CD4-positive, alpha-beta T cell (primary cell): ENCODE results near the gene FOXRED1. TPM values are rescaled to one million over a fixed set of nuclear protein-coding genes. Genes with fewer than 3 reads are reported as not detected.

Experiments used
- ATAC-seq: fragments of 200-7000 bp; cut with Tn5 transposase; one replicate; pipeline ENCODE4 v1.10.0; 2022; ENCODE audit warnings: mild to moderate bottlenecking; ENCODE audit not compliant: poor library complexity
- CTCF ChIA-PET: fragments of 350-600 bp; sonication (Branson Sonifier 250); formaldehyde crosslinking; loops from one replicate; lab custom pipeline; 2021; ENCODE audit warnings: antibody characterized with exemption, inconsistent platforms; lab: Charles Lee
- POLR2A ChIA-PET: fragments of 350-600 bp; sonication (Branson Sonifier 250); formaldehyde crosslinking; loops from one replicate; lab custom pipeline; 2021; ENCODE audit warnings: antibody characterized with exemption, inconsistent platforms; lab: Charles Lee
- DNase-seq, 14 experiments: peaks; one replicate each; pipeline ENCODE4 v3.0.0-alpha.2; 2013 to 2020; ENCODE audit warnings: mixed read lengths in 2 of 14
- H3K27ac ChIP-seq, 2 donors: one replicate each; pipeline versions ENCODE4 v1.5.1 to v1.7.0; 2013; ENCODE audit warnings: low read length in 2 of 2, low read depth in 1 of 2, mild to moderate bottlenecking in 1 of 2
- H3K27me3 ChIP-seq, 2 experiments: 1 replicate in 1 of 2; 2 replicates in 1 of 2; pipeline versions ENCODE4 v1.6.1 to v1.7.0; 2013; ENCODE audit warnings: low read length in 2 of 2, control low read depth in 1 of 2, mild to moderate bottlenecking in 1 of 2, moderate library complexity in 1 of 2; ENCODE audit not compliant: insufficient read depth in 2 of 2, control insufficient read depth in 1 of 2
- H3K36me3 ChIP-seq: one replicate; pipeline ENCODE4 v1.6.1; 2013; ENCODE audit warnings: low read length, control low read depth; ENCODE audit not compliant: insufficient read depth
- H3K4me1 ChIP-seq: one replicate; pipeline ENCODE4 v1.6.1; 2013; ENCODE audit warnings: low read length, control low read depth; ENCODE audit not compliant: insufficient read depth
- H3K4me3 ChIP-seq: one replicate; pipeline ENCODE4 v1.5.1; 2013; ENCODE audit warnings: mild to moderate bottlenecking, low read length, moderate library complexity
- H3K9me3 ChIP-seq, 2 experiments: 1 replicate in 1 of 2; 2 replicates in 1 of 2; pipeline versions ENCODE4 v1.6.1 to v1.7.0; 2013; ENCODE audit warnings: low read length in 2 of 2, mild to moderate bottlenecking in 2 of 2, control low read depth in 1 of 2, moderate library complexity in 1 of 2; ENCODE audit not compliant: control insufficient read depth in 1 of 2, insufficient read depth in 1 of 2
- H3K27ac Mint-ChIP-seq: one replicate; pipeline ENCODE4 v1.8.0; 2020; ENCODE audit warnings: mixed read lengths
- H3K27me3 Mint-ChIP-seq: one replicate; pipeline ENCODE4 v1.8.0; 2021; ENCODE audit warnings: mixed read lengths
- H3K36me3 Mint-ChIP-seq: one replicate; pipeline ENCODE4 v1.8.0; 2021; ENCODE audit warnings: low read depth, mixed read lengths
- H3K4me1 Mint-ChIP-seq: one replicate; pipeline ENCODE4 v1.8.0; 2021; ENCODE audit warnings: low read depth, mixed read lengths
- H3K4me3 Mint-ChIP-seq: one replicate; pipeline ENCODE4 v1.8.0; 2020; ENCODE audit warnings: mild to moderate bottlenecking, mixed read lengths
- H3K9me3 Mint-ChIP-seq: one replicate; pipeline ENCODE4 v1.8.0; 2020; ENCODE audit warnings: mixed read lengths
- CTCF ChIP-seq: fragments of 200-600 bp; IDR thresholded peaks from one replicate; pipeline ENCODE4 v1.8.0; 2022; ENCODE audit warnings: antibody characterized with exemption, mild to moderate bottlenecking
- intact Hi-C, 2 experiments: fragments of 100-400 bp; cut with DNase I in 1 of 2; cut with micrococcal nuclease in 1 of 2; formaldehyde crosslinking; loops; one replicate each; pipeline versions ENCODE4 v1.15.1 to v1.9.0; 2023 to 2025; cut with DNase I, micrococcal nuclease
- total RNA-seq, 174 experiments: library from RNA in 2 of 174; stranded (reverse) in 2 of 174; gene quantifications; one replicate each; pipeline ENCODE4 v1.2.3 and lab custom pipeline; 2021 to 2026

The FOXRED1 gene
- total RNA-seq, 2 experiments from 2014 or later = 25.3 to 29.0 TPM

DNA sequence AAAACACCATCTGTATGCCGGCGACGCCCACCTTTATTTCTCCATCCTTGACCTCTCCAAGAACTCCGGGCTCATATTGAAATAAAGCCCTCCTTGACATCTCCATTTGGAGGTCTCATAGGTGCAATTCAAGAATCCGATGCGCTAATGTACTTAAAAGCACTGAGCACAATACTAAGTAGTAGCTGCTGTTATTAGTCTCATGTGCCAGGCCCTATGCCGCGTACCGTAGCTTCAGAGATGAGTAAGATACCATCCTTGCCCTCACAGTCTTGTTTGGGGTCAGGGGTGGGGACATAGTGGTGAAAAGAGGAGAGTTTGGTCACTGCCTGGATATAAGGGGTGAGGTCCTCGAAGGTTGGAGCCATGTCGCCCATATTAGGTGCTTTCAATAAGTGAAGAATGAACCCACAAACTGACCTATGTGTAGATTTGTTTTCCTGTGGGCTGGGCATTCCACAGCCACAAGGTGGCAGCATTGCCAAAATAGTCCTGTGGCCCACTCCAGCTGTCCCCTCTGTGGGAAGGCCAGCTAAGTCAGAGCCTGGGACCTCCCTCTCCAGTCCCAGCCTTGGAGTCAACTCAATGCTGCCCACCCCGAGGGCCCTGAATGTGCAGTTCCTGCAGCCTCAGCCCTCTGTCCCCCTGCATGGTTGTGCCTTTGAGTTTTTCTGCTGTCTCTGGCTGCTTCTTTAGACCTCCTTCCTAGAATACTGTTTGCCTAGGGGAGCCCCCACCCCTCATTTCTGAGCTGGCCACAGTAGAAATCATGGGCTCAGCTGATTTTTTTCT is 41.4 kb downstream of the FOXRED1 start:
- ChIA-PET POLR2A (interaction anchor here (1.3 kb wide), 1 partner anchor 170 kb away, joined by 3 read pairs; no protein-coding TSS in a partner anchor), CTCF (interaction anchor here (0.8 to 2.5 kb wide), 6 partner anchors 8 to 170 kb away, joined by 3 to 12 read pairs (median 6); no protein-coding TSS in a partner anchor)
- intact Hi-C loops = loop anchor here (1.0 to 10.0 kb wide), 2 partner anchors 170 to 684 kb away; no protein-coding TSS in a partner anchor
- Mint-ChIP-seq H3K9me3 (no peaks in the 10 kb centered on the region), H3K4me3 (no peak overlapping the region), H3K27ac (peak overlapping the region; percentile 29), H3K27me3 (no peaks in the 10 kb centered on the region), H3K36me3 (peaks cover 75% of the 10 kb centered on the region), H3K4me1 (peaks cover 45% of the 10 kb centered on the region)
- DNase-seq (peak; percentile 30 to 72 (median 45)), ATAC-seq (peak; percentile 55)
- H3K27ac ChIP-seq = no peak overlapping the region
- H3K4me3 ChIP-seq = no peak overlapping the region
- peaks cover 56% of the 10 kb centered on the region for H3K36me3 ChIP-seq
- peaks cover 22% of the 10 kb centered on the region for H3K4me1 ChIP-seq
- no peaks in the 10 kb centered on the region for H3K27me3 ChIP-seq
- H3K9me3 ChIP-seq = no peaks in the 10 kb centered on the region
- peak; percentile 83 for TF ChIP-seq CTCF

- peak overlapping the region; percentile 29 for H3K27ac Mint-ChIP-seq
- intact Hi-C loops = loop anchor here (1.0 to 10.0 kb wide), 2 partner anchors 169 to 684 kb away; no protein-coding TSS in a partner anchor
- ChIA-PET POLR2A (interaction anchor here (1.3 kb wide), 1 partner anchor 170 kb away, joined by 3 read pairs; no protein-coding TSS in a partner anchor), CTCF (interaction anchor here (0.8 to 2.5 kb wide), 6 partner anchors 8 to 170 kb away, joined by 3 to 12 read pairs (median 6); no protein-coding TSS in a partner anchor)
- peaks cover 56% of the 10 kb centered on the region for H3K36me3 ChIP-seq
- no peak overlapping the region for H3K4me3 ChIP-seq
- no peaks in the 10 kb centered on the region for H3K9me3 ChIP-seq
- H3K4me1 Mint-ChIP-seq = peaks cover 41% of the 10 kb centered on the region
- ATAC-seq (no peak), DNase-seq (no peak)
- no peak overlapping the region for H3K4me3 Mint-ChIP-seq
- no peaks in the 10 kb centered on the region for H3K27me3 Mint-ChIP-seq
- H3K9me3 Mint-ChIP-seq = no peaks in the 10 kb centered on the region
- H3K36me3 Mint-ChIP-seq = peaks cover 77% of the 10 kb centered on the region
- no peaks in the 10 kb centered on the region for H3K27me3 ChIP-seq
- H3K4me1 ChIP-seq = peaks cover 17% of the 10 kb centered on the region
- no peak for TF ChIP-seq CTCF
- H3K27ac ChIP-seq = no peak overlapping the region
Observed at GRCh38 chr11:126310992-126311310, 42.0 kb downstream of the FOXRED1 start.

GRCh38 chr11:126311401-126312291 is 42.7 kb downstream of the FOXRED1 start:
- H3K9me3 Mint-ChIP-seq = peaks cover 4% of the 10 kb centered on the region
- TF ChIP-seq CTCF = no peak
- ChIA-PET CTCF (interaction anchor here (0.8 to 2.5 kb wide), 3 partner anchors 7 to 39 kb away, joined by 3 to 9 read pairs (median 3); no protein-coding TSS in a partner anchor), POLR2A (no interaction called here)
- Histone ChIP-seq H3K27ac (no peak overlapping the region), H3K9me3 (no peaks in the 10 kb centered on the region), H3K36me3 (peaks cover 55% of the 10 kb centered on the region), H3K4me1 (peaks cover 10% of the 10 kb centered on the region), H3K4me3 (no peak overlapping the region), H3K27me3 (no peaks in the 10 kb centered on the region)
- intact Hi-C loops = loop anchor here in 1 of 2 experiments (1.0 to 10.0 kb wide), 2 partner anchors 169 to 683 kb away; no protein-coding TSS in a partner anchor
- peaks cover 44% of the 10 kb centered on the region for H3K4me1 Mint-ChIP-seq
- H3K27ac Mint-ChIP-seq = peak overlapping the region; percentile 19
- ATAC-seq (no peak), DNase-seq (peak in 2 of 14 experiments; percentile 17)
- H3K36me3 Mint-ChIP-seq = peaks cover 81% of the 10 kb centered on the region
- no peak overlapping the region for H3K4me3 Mint-ChIP-seq
- H3K27me3 Mint-ChIP-seq = no peaks in the 10 kb centered on the region
